ENCODE measurements around the gene SLC35E2B.
"Not testable (repeated sequence)": the region's sequence is repeated elsewhere in the genome, so short reads cannot be mapped to it uniquely, and the experiment has no call there.

SLC35E2B gene

GRCh38 chr1:1658583-1659549 is 33.7 kb downstream of the SLC35E2B start, which contains the start of gene CDK11B:
Gene CDK11B (minus strand): TSS chr1:1659004. CDS start chr1:1657485, 1,519 bp downstream.
- peak; percentile 14 for TF ChIP-seq CTCF (IDR thresholded peaks at IDR 0.05; ENCODE audit: low read depth, low read length, missing control alignments)

GRCh38 chr1:1648265-1648664 is 44.3 kb downstream of the SLC35E2B start:
- not testable (repeated sequence) for H3K4me3 ChIP-seq (replicated peaks; ENCODE audit: low read depth, low read length); DNase-seq (ENCODE audit: extremely low read depth, low read depth)

More at GRCh38 chr1:1658583-1659549, 33.7 kb downstream of the SLC35E2B start, which contains the start of gene CDK11B:
- DNase-seq (ENCODE audit: extremely low read depth, low read depth) = peak; percentile 83
- H3K4me3 ChIP-seq (replicated peaks; ENCODE audit: low read depth, low read length) = peak within 1 kb of the TSS; percentile 53

DNA sequence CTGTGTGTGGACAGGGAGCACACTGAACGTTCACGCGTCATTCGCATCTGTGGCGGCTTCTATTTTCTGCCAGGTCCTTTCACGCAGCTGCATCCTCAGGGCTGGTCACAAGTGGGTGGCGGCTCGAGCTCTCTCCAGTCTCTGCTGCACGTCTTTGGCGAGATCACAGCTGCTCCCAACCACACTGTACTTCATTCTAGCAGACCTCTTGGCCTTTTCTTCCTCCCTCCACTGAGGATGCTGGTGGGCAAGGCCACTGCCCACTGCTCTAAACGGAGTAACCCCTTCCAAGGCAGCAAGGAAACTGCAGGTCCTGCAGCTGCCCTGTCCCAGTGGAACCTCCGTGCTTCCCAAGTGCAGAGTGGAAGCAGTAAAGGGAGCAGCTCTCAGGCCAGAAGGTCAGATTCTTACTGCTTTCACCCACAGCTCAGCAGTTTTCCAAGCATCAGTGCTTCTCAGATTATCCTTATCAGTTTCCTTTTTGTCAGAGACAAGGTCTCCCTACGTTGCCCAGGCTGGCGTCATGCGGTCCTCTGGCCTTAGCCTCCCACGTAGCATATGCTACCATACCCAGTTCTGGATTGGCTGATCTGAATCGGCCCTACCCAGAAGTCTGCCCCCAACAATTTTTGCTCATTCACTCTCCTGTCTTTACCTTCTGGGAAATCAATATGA is 44.9 kb downstream of the SLC35E2B start:
- not testable (repeated sequence) for DNase-seq (ENCODE audit: extremely low read depth, low read depth)

DNA sequence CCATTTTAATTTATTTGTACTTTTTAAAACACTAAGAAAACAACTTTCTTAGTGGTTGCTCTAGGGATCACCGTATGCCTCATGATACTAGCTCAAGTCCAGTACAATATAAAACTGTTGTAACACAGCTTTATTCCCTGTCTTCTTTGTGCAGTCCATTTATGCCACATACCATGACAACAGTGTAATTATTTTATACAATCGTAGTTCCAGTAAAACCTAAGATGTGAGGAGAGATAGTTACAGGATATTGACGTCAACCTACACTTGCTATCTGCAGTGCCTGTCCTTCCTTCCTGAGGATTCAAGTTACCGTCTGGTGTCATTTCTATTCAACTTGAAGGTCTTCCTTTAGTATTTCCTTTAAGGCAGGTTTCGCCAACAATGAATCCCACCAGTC is 46.3 kb downstream of the SLC35E2B start:
- not testable (repeated sequence) for DNase-seq (ENCODE audit: extremely low read depth, low read depth); H3K4me3 ChIP-seq (replicated peaks; ENCODE audit: low read depth, low read length)

More for the DNA sequence above, 44.9 kb downstream of the SLC35E2B start:
- H3K4me3 ChIP-seq (replicated peaks; ENCODE audit: low read depth, low read length) = not testable (repeated sequence)

- not testable (repeated sequence) for H3K4me3 ChIP-seq (replicated peaks; ENCODE audit: low read depth, low read length); DNase-seq (ENCODE audit: extremely low read depth, low read depth)
These were observed 51.7 kb downstream of the SLC35E2B start for GRCh38 chr1:1640711-1641461.

GRCh38 chr1:1640081-1640480 is 52.5 kb downstream of the SLC35E2B start:
- DNase-seq (ENCODE audit: extremely low read depth, low read depth) = not testable (repeated sequence)

DNA sequence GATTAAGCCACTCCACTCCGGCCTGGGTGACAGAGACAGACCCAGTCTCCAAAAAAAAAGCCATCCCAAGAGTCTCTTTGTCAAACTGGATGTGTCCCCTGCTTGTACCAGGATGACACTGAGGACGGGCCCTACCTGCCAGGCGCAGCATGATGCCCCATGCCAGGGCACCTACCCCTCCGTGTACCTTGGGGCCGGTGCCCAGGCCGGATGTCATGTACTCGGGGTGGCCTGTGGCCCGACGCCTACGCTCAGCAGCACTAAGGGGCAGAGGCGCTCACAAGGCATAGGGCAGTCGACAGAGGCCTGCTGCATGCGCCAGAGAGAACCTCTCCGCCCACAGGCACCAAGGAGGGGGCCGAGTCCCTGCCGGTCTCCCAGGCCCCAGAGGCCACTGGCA is 53.2 kb downstream of the SLC35E2B start:
- H3K4me3 ChIP-seq (replicated peaks; ENCODE audit: low read depth, low read length); DNase-seq (ENCODE audit: extremely low read depth, low read depth): not testable (repeated sequence)

More at GRCh38 chr1:1640081-1640480, 52.5 kb downstream of the SLC35E2B start:
- H3K4me3 ChIP-seq (replicated peaks; ENCODE audit: low read depth, low read length) = not testable (repeated sequence)

DNA sequence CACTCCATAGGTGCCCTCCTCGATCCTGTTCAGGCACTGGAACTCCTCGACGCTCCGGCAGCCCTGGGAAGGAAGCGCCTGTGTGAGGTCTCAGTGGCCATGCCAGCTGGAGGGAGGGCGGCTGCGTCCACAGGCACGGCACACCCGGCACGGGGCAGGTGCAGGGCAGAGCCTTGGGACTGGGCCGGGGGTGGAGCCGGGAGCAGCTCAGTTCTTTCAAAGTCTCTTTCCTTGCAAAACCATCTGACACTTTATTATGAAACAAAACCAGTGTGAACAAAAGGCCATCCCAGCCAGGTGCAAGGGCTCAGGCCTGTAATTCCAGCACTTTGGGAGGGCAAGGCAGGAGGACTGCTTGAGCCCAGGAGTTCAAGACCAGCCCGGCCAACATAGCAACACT is 54.1 kb downstream of the SLC35E2B start:
- H3K4me3 ChIP-seq (replicated peaks; ENCODE audit: low read depth, low read length); DNase-seq (ENCODE audit: extremely low read depth, low read depth): not testable (repeated sequence)

DNA sequence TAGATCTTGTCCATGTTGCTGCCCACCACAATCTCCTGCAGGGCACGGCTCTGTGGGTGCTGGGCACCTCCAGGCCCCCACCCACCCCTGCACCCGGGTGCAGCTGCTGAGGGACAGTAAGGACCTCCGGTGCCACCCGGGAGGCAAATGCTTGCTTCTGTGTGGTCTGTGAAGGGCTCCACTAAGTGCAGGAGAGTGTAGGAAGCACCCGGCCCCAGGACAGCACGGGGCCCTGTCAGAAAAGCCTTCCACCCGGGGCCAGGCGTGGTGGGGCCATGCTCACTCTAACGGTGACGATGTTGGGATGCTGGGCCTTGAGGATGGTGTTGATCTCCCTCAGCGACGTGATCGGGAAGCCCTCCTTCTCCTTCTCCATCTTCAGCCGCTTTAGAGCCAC is 55.1 kb downstream of the SLC35E2B start:
- DNase-seq (ENCODE audit: extremely low read depth, low read depth); H3K4me3 ChIP-seq (replicated peaks; ENCODE audit: low read depth, low read length): not testable (repeated sequence)

DNA sequence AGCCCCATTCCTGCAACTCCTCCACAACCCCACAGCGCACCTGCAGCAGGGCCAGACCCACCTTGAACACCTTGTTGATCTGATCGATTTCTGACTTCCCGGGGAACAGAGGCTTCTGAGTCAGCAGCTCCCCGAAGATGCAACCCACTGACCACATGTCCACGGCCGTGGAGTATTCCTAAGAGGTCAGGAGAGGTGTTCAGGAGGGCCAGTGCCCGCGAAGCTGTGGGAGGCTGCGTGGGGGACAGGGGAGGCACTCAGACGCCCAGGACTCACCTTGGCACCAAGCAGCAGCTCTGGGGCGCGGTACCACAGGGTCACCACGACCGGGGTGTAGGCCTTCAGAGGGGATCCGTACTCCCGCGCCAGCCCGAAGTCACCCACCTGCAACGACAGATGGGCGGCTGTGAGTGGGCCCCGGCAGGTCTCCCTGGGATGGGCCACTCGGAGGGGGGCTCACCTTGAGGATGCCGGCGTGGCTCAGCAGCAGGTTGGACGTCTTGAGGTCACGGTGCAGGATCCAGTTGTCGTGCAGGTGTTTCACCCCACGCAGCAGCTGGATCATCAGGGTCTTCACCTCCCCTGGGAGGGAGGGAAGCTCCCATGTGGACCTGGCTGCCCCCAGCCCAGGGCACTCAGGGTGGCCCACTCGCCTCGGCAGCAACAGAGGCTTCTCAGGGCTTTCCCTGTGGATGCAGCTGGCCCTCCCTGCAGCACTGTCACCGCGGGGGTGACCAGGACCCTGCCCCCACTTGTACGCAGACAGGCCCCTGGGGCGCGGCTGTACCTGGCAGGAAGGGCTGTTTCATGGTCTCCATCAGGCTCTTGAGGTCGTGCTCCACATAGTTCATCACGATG is 55.7 kb downstream of the SLC35E2B start:
- not testable (repeated sequence) for H3K4me3 ChIP-seq (replicated peaks; ENCODE audit: low read depth, low read length); DNase-seq (ENCODE audit: extremely low read depth, low read depth)

DNA sequence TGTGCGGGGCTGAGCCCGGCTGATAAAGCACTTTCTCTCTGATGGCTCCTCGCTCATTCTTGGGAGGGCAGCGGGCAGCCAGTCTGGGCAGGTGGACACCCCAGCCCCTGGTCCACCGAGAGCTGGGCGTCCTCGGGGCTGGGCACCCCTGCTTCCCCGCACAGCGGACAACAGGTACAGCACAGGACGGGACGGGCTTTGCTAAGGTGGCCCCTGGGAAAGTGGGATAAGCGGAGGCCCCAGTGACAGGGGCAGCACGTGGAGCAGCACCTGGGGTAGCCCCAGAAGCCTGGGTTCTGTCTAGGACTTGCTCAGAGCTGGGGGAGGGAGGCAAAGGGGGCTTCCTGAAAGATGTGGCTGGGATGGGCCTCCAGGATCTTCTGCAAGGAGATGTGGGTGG is 58.0 kb downstream of the SLC35E2B start:
- H3K4me3 ChIP-seq (replicated peaks; ENCODE audit: low read depth, low read length); DNase-seq (ENCODE audit: extremely low read depth, low read depth): not testable (repeated sequence)

DNA sequence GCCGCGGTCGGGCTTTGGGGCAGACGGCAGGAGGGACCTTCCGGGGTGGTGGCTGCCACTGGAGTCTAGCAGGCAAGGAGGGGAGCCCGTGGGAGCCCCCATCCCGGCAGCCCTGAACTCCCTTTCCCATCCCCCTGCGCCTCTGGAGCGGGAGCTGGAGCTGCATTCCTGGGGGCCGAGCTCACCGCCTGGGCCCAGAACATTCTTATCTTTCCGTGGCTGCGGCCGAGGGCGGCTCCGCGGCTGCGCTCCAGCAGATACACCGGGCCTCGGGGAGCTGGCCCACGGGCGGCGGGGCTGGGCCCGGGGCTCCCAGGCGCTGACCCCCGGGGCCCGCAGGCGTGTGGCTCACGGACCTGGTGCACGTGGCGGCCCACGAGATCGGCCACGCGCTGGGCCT is 59.2 kb downstream of the SLC35E2B start:
- not testable (repeated sequence) for DNase-seq (ENCODE audit: extremely low read depth, low read depth); H3K4me3 ChIP-seq (replicated peaks; ENCODE audit: low read depth, low read length)
